Measurements from ENCODE around the gene CYP2A6.
"Not testable (repeated sequence)": the region's sequence is repeated elsewhere in the genome, so short reads cannot be mapped to it uniquely, and the experiment has no call there.

Gene CYP2A6

GRCh38 chr19:40842997-40843652 lies 7.1 kb downstream of the CYP2A6 start:
- DNase-seq, result not testable (repeated sequence)

GRCh38 chr19:40842012-40842411 lies 8.2 kb downstream of the CYP2A6 start:
- not testable (repeated sequence) for DNase-seq

GRCh38 chr19:40838477-40838876 lies 11.8 kb downstream of the CYP2A6 start:
- not testable (repeated sequence) for DNase-seq

GRCh38 chr19:40836754-40837429 lies 13.4 kb downstream of the CYP2A6 start:
- no peak for DNase-seq

GRCh38 chr19:40833728-40834533 lies 16.3 kb downstream of the CYP2A6 start:
- not testable (repeated sequence) for DNase-seq

GRCh38 chr19:40832431-40832790 lies 17.8 kb downstream of the CYP2A6 start:
- DNase-seq, result not testable (repeated sequence)

- DNase-seq, result no peak
Observed at GRCh38 chr19:40831502-40832430, 18.5 kb downstream of the CYP2A6 start.

GRCh38 chr19:40830741-40831140 lies 19.5 kb downstream of the CYP2A6 start:
- not testable (repeated sequence) for DNase-seq

GRCh38 chr19:40829205-40829604 lies 21.0 kb downstream of the CYP2A6 start:
- DNase-seq, result no peak

- DNase-seq, result no peak
Observed at GRCh38 chr19:40827386-40828247, 22.6 kb downstream of the CYP2A6 start.

GRCh38 chr19:40826699-40827385 lies 23.4 kb downstream of the CYP2A6 start:
- peak; percentile 91 for DNase-seq

- not testable (repeated sequence) for DNase-seq
Observed at GRCh38 chr19:40826312-40826698, 23.9 kb downstream of the CYP2A6 start.

- not testable (repeated sequence) for DNase-seq
Observed at GRCh38 chr19:40825460-40826095, 24.7 kb downstream of the CYP2A6 start.

- DNase-seq, result not testable (repeated sequence)
Observed at GRCh38 chr19:40824916-40825315, 25.3 kb downstream of the CYP2A6 start.

GRCh38 chr19:40822704-40823553 lies 27.3 kb downstream of the CYP2A6 start:
- DNase-seq, result not testable (repeated sequence)

- DNase-seq, result no peak
Observed at GRCh38 chr19:40822161-40822560, 28.1 kb downstream of the CYP2A6 start.

GRCh38 chr19:40819479-40820234 lies 30.6 kb downstream of the CYP2A6 start:
- DNase-seq, result peak; percentile 78

Measured in CD4-positive, alpha-beta T cell treated with Interleukin-17A for 1 hour (primary cell).